BJ (cell line): Measurements from ENCODE around the gene ATP6V0E2. TPM values are rescaled to one million over a fixed set of nuclear protein-coding genes. Genes with fewer than 3 reads are reported as not detected.
A peak's percentile ranks its signal among the peaks of the same experiment; 100 is the strongest.

ENCODE experiments used
- CTCF ChIA-PET: fragments of 350-600 bp; formaldehyde crosslinking; extraction: SDS; loops from one replicate; lab custom pipeline; 2021; ENCODE audit warnings: antibody characterized with exemption, inconsistent platforms; lab: Yijun Ruan, JAX
- POLR2A ChIA-PET: fragments of 300-600 bp; sonication (Branson Sonifier 250); formaldehyde crosslinking; extraction: SDS; loops from one replicate; lab custom pipeline; 2021; ENCODE audit warnings: antibody characterized with exemption; lab: Charles Lee
- DNase-seq: peaks from one replicate; pipeline ENCODE4 v3.0.0-alpha.2; 2011; ENCODE audit warnings: low read depth
- H3K27me3 ChIP-seq: 2 replicates; pipeline ENCODE4 v1.6.0; 2011; ENCODE audit warnings: low read length; ENCODE audit not compliant: control insufficient read depth, insufficient read depth
- H3K36me3 ChIP-seq: 2 replicates; pipeline ENCODE4 v1.5.1; 2011; ENCODE audit warnings: low read length; ENCODE audit not compliant: control insufficient read depth, insufficient read depth
- H3K4me3 ChIP-seq: 2 replicates; pipeline ENCODE4 v1.5.1; 2011; ENCODE audit warnings: low read depth, mild to moderate bottlenecking, control low read depth, low read length
- CTCF ChIP-seq: IDR thresholded peaks from 2 replicates; pipeline ENCODE4 v1.5.1; 2011; ENCODE audit warnings: low read depth, mild to moderate bottlenecking, control low read depth, inconsistent platforms, low read length, moderate library complexity; ENCODE audit not compliant: insufficient read depth
- polyA plus RNA-seq: library from polyadenylated mRNA; depleted of rRNA; stranded (reverse); fragments of >200 nt; gene quantifications from 2 replicates; pipeline ENCODE4 v1.2.3, GENCODE V29; 2011

Gene ATP6V0E2
- polyA plus RNA-seq, 1 experiment, result 17.7 TPM

- DNase-seq, result no peak
- no peak for TF ChIP-seq CTCF
- Histone ChIP-seq H3K36me3 (no peaks in the 10 kb centered on the region; the same call in 1 of the 2 replicates), H3K4me3 (no peak overlapping the region), H3K27me3 (no peaks in the 10 kb centered on the region)
- ChIA-PET CTCF (interaction anchor here (1.4 kb wide), 1 partner anchor 10 kb away, joined by 4 read pairs; no protein-coding TSS in a partner anchor), POLR2A (no interaction called here)
These were observed 3.5 kb upstream of the ATP6V0E2 start for GRCh38 chr7:149870274-149870673.

- CTCF ChIA-PET, result interaction anchor here (1.4 kb wide), 1 partner anchor 10 kb away, joined by 4 read pairs; no protein-coding TSS in a partner anchor
These were observed 2.9 kb upstream of the ATP6V0E2 start for GRCh38 chr7:149870701-149871483.

GRCh38 chr7:149871576-149871975, 2.2 kb upstream of the ATP6V0E2 start:
- ChIA-PET POLR2A (no interaction called here), CTCF (interaction anchor here (0.9 kb wide), 1 partner anchor 43 kb away, joined by 3 read pairs; no protein-coding TSS in a partner anchor)
- H3K4me3 ChIP-seq, result no peak overlapping the region
- DNase-seq, result no peak
- TF ChIP-seq CTCF, result no peak
- no peaks in the 10 kb centered on the region for H3K27me3 ChIP-seq
- no peaks in the 10 kb centered on the region; the same call in 1 of the 2 replicates for H3K36me3 ChIP-seq

More at GRCh38 chr7:149870701-149871483, 2.9 kb upstream of the ATP6V0E2 start:
- TF ChIP-seq CTCF, result no peak
- POLR2A ChIA-PET, result no interaction called here
- Histone ChIP-seq H3K36me3 (no peaks in the 10 kb centered on the region; the same call in 1 of the 2 replicates), H3K4me3 (no peak overlapping the region), H3K27me3 (no peaks in the 10 kb centered on the region)
- DNase-seq, result no peak

- DNase-seq, result peak; percentile 49
- Histone ChIP-seq H3K4me3 (peak overlapping the region; percentile 76), H3K27me3 (no peaks in the 10 kb centered on the region), H3K36me3 (no peaks in the 10 kb centered on the region; the same call in 1 of the 2 replicates)
- peak; percentile 43 for TF ChIP-seq CTCF
- POLR2A ChIA-PET, result no interaction called here
- CTCF ChIA-PET, result interaction anchor here (0.9 kb wide), 1 partner anchor 44 kb away, joined by 3 read pairs; no protein-coding TSS in a partner anchor
These were observed 1.2 kb upstream of the ATP6V0E2 start for GRCh38 chr7:149872419-149873073.

- no peak for TF ChIP-seq CTCF
- ChIA-PET CTCF (no interaction called here), POLR2A (no interaction called here)
- Histone ChIP-seq H3K27me3 (no peaks in the 10 kb centered on the region), H3K36me3 (no peaks in the 10 kb centered on the region; the same call in 1 of the 2 replicates), H3K4me3 (peak overlapping the region; percentile 76)
- no peak for DNase-seq
These were observed 338 bp downstream of the ATP6V0E2 start for GRCh38 chr7:149873970-149874643.
